Measurements from ENCODE around the gene PMCH. TPM values are rescaled to one million over a fixed set of nuclear protein-coding genes. Genes with fewer than 3 reads are reported as not detected.
"Not testable (repeated sequence)": the region's sequence is repeated elsewhere in the genome, so short reads cannot be mapped to it uniquely, and the experiment has no call there.

Gene PMCH
- total and polyA plus RNA-seq, 3 experiments from 2014 or later, result 2.0 to 2.1 TPM; not detected in 1

- no peak overlapping the region for H3K4me3 Mint-ChIP-seq
- no peaks in the 10 kb centered on the region for H3K4me1 ChIP-seq (ENCODE audit: insufficient read depth, low read length)
- no peaks in the 10 kb centered on the region for H3K27me3 ChIP-seq (ENCODE audit: insufficient read depth, low read length, poor library complexity, severe bottlenecking)
- H3K27ac ChIP-seq (ENCODE audit: low read depth, low read length), result no peak overlapping the region
- H3K9me3 ChIP-seq (ENCODE audit: low read length), result no peaks in the 10 kb centered on the region
- H3K4me3 ChIP-seq (ENCODE audit: low read length), result no peak overlapping the region
- no peaks in the 10 kb centered on the region for H3K36me3 ChIP-seq (ENCODE audit: insufficient read depth, low read length)
- DNase-seq, result no peak
- no peak overlapping the region for H3K27ac Mint-ChIP-seq
- ChIA-PET CTCF (interaction anchor here (0.6 to 1.3 kb wide), 4 partner anchors 9 to 315 kb away, joined by 3 to 5 read pairs (median 3); no protein-coding TSS in a partner anchor), POLR2A (no interaction called here)
- no peaks in the 10 kb centered on the region for H3K27me3 Mint-ChIP-seq
- H3K9me3 Mint-ChIP-seq, result no peaks in the 10 kb centered on the region
- peaks cover 0 to 5% (median 4%) of the 10 kb centered on the region in 3 donors for H3K36me3 Mint-ChIP-seq
- no peaks in the 10 kb centered on the region for H3K4me1 Mint-ChIP-seq
Observed at GRCh38 chr12:102169922-102170621, 27.6 kb downstream of the PMCH start.

DNA sequence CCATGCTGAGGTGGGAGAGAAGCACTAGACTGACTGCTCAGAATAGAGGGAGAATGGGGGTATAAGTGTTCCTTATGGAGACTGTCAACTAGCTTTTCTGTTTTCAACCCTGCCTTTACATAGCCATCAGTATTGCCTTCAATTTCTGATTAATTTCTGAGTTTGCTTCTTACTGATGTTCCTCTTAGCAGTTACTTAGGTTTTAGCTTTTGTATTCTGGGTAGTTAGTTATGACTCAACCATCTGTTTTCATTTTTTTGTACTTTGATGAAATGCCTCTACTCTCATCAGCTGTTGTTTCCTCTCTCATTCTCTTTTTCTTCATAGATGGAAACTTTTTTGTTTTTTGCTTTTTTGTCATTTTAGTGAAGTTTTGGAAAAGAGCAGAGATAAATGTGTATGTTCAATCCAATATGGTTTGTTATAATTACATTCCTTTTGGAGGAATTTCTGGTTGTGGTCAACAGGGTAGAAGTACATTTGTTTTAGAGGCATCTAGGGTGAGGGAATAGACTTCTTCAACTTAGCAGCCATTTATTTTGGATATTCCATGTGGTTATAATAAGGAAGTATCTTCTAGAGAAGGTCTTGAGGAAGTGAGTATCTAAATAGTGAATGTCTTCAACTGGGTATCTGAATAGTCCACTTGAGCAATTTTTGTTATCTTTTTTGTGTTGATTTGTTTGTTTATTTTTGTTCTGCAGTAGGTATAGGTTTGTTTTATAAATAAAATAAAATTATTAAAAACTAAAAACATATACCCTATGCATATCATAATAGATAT lies 29.6 kb downstream of the PMCH start:
- no peaks in the 10 kb centered on the region for H3K27me3 Mint-ChIP-seq
- Histone ChIP-seq H3K4me3 (ENCODE audit: low read length) (no peak overlapping the region), H3K36me3 (ENCODE audit: insufficient read depth, low read length) (no peaks in the 10 kb centered on the region), H3K9me3 (ENCODE audit: low read length) (no peaks in the 10 kb centered on the region), H3K4me1 (ENCODE audit: insufficient read depth, low read length) (no peaks in the 10 kb centered on the region), H3K27me3 (ENCODE audit: insufficient read depth, low read length, poor library complexity, severe bottlenecking) (no peaks in the 10 kb centered on the region), H3K27ac (ENCODE audit: low read depth, low read length) (no peak overlapping the region)
- peaks cover 0 to 5% (median 4%) of the 10 kb centered on the region in 3 donors for H3K36me3 Mint-ChIP-seq
- ChIA-PET CTCF (interaction anchor here (1.5 kb wide), 1 partner anchor 16 kb away, joined by 3 read pairs; no protein-coding TSS in a partner anchor), POLR2A (no interaction called here)
- no peak overlapping the region for H3K4me3 Mint-ChIP-seq
- no peak for DNase-seq
- H3K4me1 Mint-ChIP-seq, result no peaks in the 10 kb centered on the region
- H3K27ac Mint-ChIP-seq, result no peak overlapping the region
- no peaks in the 10 kb centered on the region for H3K9me3 Mint-ChIP-seq

DNA sequence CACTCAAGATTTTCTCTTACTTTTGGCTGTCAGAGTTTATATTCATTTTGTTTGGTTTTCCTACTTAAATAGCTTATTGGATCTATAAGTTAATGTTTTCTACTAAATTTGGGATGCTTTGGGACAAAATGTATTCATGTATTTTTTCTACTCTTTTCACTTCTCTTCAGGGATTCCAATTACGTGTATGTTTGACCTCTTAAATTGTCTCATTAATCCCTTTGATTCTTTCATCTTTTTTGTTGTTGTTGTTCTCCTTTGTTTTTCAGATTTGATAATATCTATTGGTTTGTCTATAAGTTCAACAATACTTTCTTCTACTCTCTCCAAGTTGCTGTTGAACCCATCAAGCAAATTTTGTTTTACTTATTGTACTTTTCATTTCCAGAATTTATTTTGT lies 34.2 kb downstream of the PMCH start:
- no peak overlapping the region for H3K4me3 ChIP-seq (ENCODE audit: low read length)
- POLR2A ChIA-PET, result no interaction called here
- no peaks in the 10 kb centered on the region for H3K27me3 ChIP-seq (ENCODE audit: insufficient read depth, low read length, poor library complexity, severe bottlenecking)
- CTCF ChIA-PET, result no interaction called here
- no peaks in the 10 kb centered on the region for H3K9me3 ChIP-seq (ENCODE audit: low read length)
- no peak for DNase-seq
- H3K27me3 Mint-ChIP-seq, result no peaks in the 10 kb centered on the region
- no peaks in the 10 kb centered on the region for H3K9me3 Mint-ChIP-seq
- peaks cover 0 to 5% (median 0%) of the 10 kb centered on the region in 3 donors for H3K36me3 Mint-ChIP-seq
- H3K4me1 ChIP-seq (ENCODE audit: insufficient read depth, low read length), result no peaks in the 10 kb centered on the region
- no peaks in the 10 kb centered on the region for H3K4me1 Mint-ChIP-seq
- H3K27ac Mint-ChIP-seq, result no peak overlapping the region
- no peak overlapping the region for H3K27ac ChIP-seq (ENCODE audit: low read depth, low read length)
- no peak overlapping the region for H3K4me3 Mint-ChIP-seq
- no peaks in the 10 kb centered on the region for H3K36me3 ChIP-seq (ENCODE audit: insufficient read depth, low read length)

- CTCF ChIA-PET; H3K4me1 Mint-ChIP-seq; H3K4me3 Mint-ChIP-seq; H3K27me3 ChIP-seq (ENCODE audit: insufficient read depth, low read length, poor library complexity, severe bottlenecking); H3K36me3 ChIP-seq (ENCODE audit: insufficient read depth, low read length); H3K36me3 Mint-ChIP-seq; H3K9me3 Mint-ChIP-seq; H3K4me3 ChIP-seq (ENCODE audit: low read length); H3K9me3 ChIP-seq (ENCODE audit: low read length); H3K27me3 Mint-ChIP-seq; DNase-seq; H3K27ac ChIP-seq (ENCODE audit: low read depth, low read length); H3K4me1 ChIP-seq (ENCODE audit: insufficient read depth, low read length); POLR2A ChIA-PET; H3K27ac Mint-ChIP-seq: not testable (repeated sequence)
Observed at GRCh38 chr12:102155206-102155605, 42.4 kb downstream of the PMCH start.

- H3K4me1 Mint-ChIP-seq; H3K36me3 Mint-ChIP-seq; H3K9me3 Mint-ChIP-seq; CTCF ChIA-PET; POLR2A ChIA-PET; H3K9me3 ChIP-seq (ENCODE audit: low read length); DNase-seq; H3K4me1 ChIP-seq (ENCODE audit: insufficient read depth, low read length); H3K4me3 ChIP-seq (ENCODE audit: low read length); H3K36me3 ChIP-seq (ENCODE audit: insufficient read depth, low read length); H3K27me3 ChIP-seq (ENCODE audit: insufficient read depth, low read length, poor library complexity, severe bottlenecking); H3K27ac ChIP-seq (ENCODE audit: low read depth, low read length); H3K4me3 Mint-ChIP-seq; H3K27me3 Mint-ChIP-seq; H3K27ac Mint-ChIP-seq: not testable (repeated sequence)
Observed at GRCh38 chr12:102147062-102147587, 50.5 kb downstream of the PMCH start.

Other genes with a start within 250 kb of the PMCH start
- 10 to 100 TPM; 40.0 to 42.0 TPM for gene WASHC3, start 135.8 kb downstream of the PMCH start, total RNA-seq
- 101 TPM for gene WASHC3, start 135.8 kb downstream of the PMCH start, polyA plus RNA-seq
- gene NUP37, start 77.7 kb downstream of the PMCH start, total RNA-seq, result 10 to 100 TPM; 89.7 to 90.1 TPM
- 23.3 TPM for gene NUP37, start 77.7 kb downstream of the PMCH start, polyA plus RNA-seq
- gene PARPBP, start 77.7 kb downstream of the PMCH start, total RNA-seq, result 10 to 100 TPM; 19.5 to 21.2 TPM
- gene PARPBP, start 77.7 kb downstream of the PMCH start, polyA plus RNA-seq, result 1.7 TPM

Data from CD8-positive, alpha-beta memory T cell (primary cell).